ENCODE data around the gene CCDC148. TPM values are rescaled to one million over a fixed set of nuclear protein-coding genes. Genes with fewer than 3 reads are reported as not detected.
"Not testable (repeated sequence)": the region's sequence is repeated elsewhere in the genome, so short reads cannot be mapped to it uniquely, and the experiment has no call there.

CCDC148 gene
- total and polyA plus RNA-seq, 3 donors from 2014 or later: 2.3 to 5.7 (median 5.0) TPM

- Histone ChIP-seq H3K9me3 (no peaks in the 10 kb centered on the region), H3K36me3 (ENCODE audit: low read depth, missing control alignments) (no peaks in the 10 kb centered on the region), H3K4me3 (no peak overlapping the region), H3K27ac (no peak overlapping the region), H3K4me1 (no peaks in the 10 kb centered on the region), H3K27me3 (no peaks in the 10 kb centered on the region)
- no peak for DNase-seq
- intact Hi-C loops (cut with DNase I; ENCODE audit: low total_unique reads): no loop called here
- TF ChIP-seq POLR2A (IDR thresholded peaks at IDR 0.05) (no peak), CTCF (IDR thresholded peaks at IDR 0.05) (no peak)
- 71 to 83% methylated on average over 1 of the region's 1 CpG for WGBS, 2 donors
Observed at GRCh38 chr2:158315000-158315399, 141.6 kb downstream of the CCDC148 start.

GRCh38 chr2:158313734-158314133 lies 142.8 kb downstream of the CCDC148 start:
- Histone ChIP-seq H3K4me1 (no peaks in the 10 kb centered on the region), H3K4me3 (no peak overlapping the region), H3K9me3 (no peaks in the 10 kb centered on the region), H3K27ac (no peak overlapping the region), H3K36me3 (ENCODE audit: low read depth, missing control alignments) (no peaks in the 10 kb centered on the region), H3K27me3 (no peaks in the 10 kb centered on the region)
- intact Hi-C loops (cut with DNase I; ENCODE audit: low total_unique reads): no loop called here
- WGBS, 2 donors: 85 to 92% methylated on average over 2 of the region's 2 CpGs
- TF ChIP-seq POLR2A (IDR thresholded peaks at IDR 0.05) (no peak), CTCF (IDR thresholded peaks at IDR 0.05) (no peak)
- no peak for DNase-seq

- H3K4me3 ChIP-seq: no peak overlapping the region
- H3K36me3 ChIP-seq (ENCODE audit: low read depth, missing control alignments): no peaks in the 10 kb centered on the region
- H3K27me3 ChIP-seq: no peaks in the 10 kb centered on the region
- TF ChIP-seq CTCF (IDR thresholded peaks at IDR 0.05) (no peak), POLR2A (IDR thresholded peaks at IDR 0.05) (no peak)
- no peaks in the 10 kb centered on the region for H3K9me3 ChIP-seq
- no peaks in the 10 kb centered on the region for H3K4me1 ChIP-seq
- intact Hi-C loops (cut with DNase I; ENCODE audit: low total_unique reads): no loop called here
- DNase-seq: no peak
- WGBS, 2 donors: 89 to 90% methylated on average over 1 of the region's 1 CpG
- H3K27ac ChIP-seq: no peak overlapping the region
Observed at GRCh38 chr2:158312981-158313380, 143.6 kb downstream of the CCDC148 start.

GRCh38 chr2:158310407-158310806 lies 146.1 kb downstream of the CCDC148 start:
- DNase-seq; H3K9me3 ChIP-seq; intact Hi-C loops (cut with DNase I; ENCODE audit: low total_unique reads); H3K27ac ChIP-seq; H3K27me3 ChIP-seq; H3K36me3 ChIP-seq (ENCODE audit: low read depth, missing control alignments); H3K4me1 ChIP-seq; H3K4me3 ChIP-seq: not testable (repeated sequence)
- 77 to 100% methylated on average over 3 to 27 of the region's 27 CpGs for WGBS, 2 donors

- no peak for DNase-seq
- Histone ChIP-seq H3K4me3 (no peak overlapping the region), H3K4me1 (no peaks in the 10 kb centered on the region), H3K9me3 (no peaks in the 10 kb centered on the region), H3K36me3 (ENCODE audit: low read depth, missing control alignments) (no peaks in the 10 kb centered on the region), H3K27me3 (no peaks in the 10 kb centered on the region), H3K27ac (no peak overlapping the region)
- intact Hi-C loops (cut with DNase I; ENCODE audit: low total_unique reads): no loop called here
- 78 to 86% methylated on average over 2 of the region's 2 CpGs for WGBS, 2 donors
- TF ChIP-seq CTCF (IDR thresholded peaks at IDR 0.05) (no peak), POLR2A (IDR thresholded peaks at IDR 0.05) (no peak)
Observed at GRCh38 chr2:158305501-158305900, 151.1 kb downstream of the CCDC148 start.

Measured in testis (tissue), 3 donors.